ENCODE measurements around the gene NGDN.
"Not testable (repeated sequence)": the region's sequence is repeated elsewhere in the genome, so short reads cannot be mapped to it uniquely, and the experiment has no call there.

Gene NGDN, protein sequence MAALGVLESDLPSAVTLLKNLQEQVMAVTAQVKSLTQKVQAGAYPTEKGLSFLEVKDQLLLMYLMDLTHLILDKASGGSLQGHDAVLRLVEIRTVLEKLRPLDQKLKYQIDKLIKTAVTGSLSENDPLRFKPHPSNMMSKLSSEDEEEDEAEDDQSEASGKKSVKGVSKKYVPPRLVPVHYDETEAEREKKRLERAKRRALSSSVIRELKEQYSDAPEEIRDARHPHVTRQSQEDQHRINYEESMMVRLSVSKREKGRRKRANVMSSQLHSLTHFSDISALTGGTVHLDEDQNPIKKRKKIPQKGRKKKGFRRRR

DNA sequence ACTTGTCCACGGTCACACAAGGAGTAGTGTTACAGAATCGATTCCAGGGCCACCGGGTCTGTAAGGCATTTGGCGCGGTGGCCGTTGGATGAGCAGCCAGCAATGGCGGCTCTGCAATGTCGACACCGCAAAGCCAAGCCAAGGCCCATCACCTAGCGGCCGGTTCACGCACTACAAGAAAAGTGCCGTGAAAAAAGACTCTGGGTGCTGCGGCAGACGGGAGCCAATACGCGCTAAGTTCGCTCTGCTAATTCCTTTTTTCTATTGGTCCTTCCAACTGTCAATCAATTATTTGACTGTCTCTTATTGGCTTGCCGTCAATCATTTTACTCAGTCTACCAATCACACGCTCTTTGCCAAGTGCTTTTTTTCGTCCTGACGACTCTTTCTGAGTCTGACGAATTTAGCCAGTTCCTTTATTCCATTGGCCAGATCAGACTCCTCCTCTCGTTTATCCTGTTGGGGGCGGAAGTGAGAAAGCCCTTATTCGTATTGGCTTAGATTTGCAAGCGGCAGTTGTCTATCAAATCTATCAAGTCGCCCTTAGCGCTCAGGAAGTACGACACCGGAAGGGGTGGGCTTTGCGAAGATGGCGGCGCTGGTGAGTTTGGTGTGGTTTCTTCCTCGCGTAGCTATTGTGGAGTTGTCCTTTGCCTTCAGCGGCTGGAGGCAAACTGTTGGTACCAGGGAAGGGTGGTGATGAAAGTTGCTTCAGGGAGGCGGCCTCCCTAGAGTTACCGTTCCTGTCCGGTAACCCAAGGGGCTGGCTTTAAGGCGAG lies at the start of gene NGDN:
TSS of gene NGDN (plus strand) at position 577 of the 779 bp plus-strand sequence. CDS start at position 590, 13 bp downstream.
- TF ChIP-seq, protein P1, sequence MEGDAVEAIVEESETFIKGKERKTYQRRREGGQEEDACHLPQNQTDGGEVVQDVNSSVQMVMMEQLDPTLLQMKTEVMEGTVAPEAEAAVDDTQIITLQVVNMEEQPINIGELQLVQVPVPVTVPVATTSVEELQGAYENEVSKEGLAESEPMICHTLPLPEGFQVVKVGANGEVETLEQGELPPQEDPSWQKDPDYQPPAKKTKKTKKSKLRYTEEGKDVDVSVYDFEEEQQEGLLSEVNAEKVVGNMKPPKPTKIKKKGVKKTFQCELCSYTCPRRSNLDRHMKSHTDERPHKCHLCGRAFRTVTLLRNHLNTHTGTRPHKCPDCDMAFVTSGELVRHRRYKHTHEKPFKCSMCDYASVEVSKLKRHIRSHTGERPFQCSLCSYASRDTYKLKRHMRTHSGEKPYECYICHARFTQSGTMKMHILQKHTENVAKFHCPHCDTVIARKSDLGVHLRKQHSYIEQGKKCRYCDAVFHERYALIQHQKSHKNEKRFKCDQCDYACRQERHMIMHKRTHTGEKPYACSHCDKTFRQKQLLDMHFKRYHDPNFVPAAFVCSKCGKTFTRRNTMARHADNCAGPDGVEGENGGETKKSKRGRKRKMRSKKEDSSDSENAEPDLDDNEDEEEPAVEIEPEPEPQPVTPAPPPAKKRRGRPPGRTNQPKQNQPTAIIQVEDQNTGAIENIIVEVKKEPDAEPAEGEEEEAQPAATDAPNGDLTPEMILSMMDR (IDR thresholded peaks at IDR 0.05; ENCODE audit: control insufficient read depth, extremely low read depth, insufficient read depth) = peak; percentile 64
- H3K4me3 ChIP-seq (ENCODE audit: low read depth, low read length) = peak within 1 kb of the TSS; percentile 71
- DNase-seq (ENCODE audit: low read depth) = peak; percentile 100

DNA sequence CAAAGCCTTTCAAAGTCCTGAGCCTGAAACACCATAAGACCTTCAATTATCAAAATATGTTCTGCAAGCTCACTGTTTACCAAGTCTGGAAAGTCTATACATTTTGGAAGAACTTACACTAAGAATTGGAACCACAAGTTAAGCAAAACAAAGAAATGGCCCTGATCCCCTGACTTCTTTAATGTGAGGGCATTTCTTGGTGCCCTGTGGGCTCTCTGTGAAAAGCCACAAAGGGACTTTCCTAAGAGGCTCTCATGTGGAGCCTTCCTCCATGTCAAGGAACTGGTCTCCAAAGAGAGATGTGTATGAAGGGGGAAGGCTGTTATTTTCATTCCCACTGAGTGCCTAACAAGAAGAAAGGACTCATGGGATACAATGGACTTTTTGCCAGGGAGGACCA lies 47.9 kb upstream of the NGDN start:
- TF ChIP-seq, protein P1 (IDR thresholded peaks at IDR 0.05; ENCODE audit: control insufficient read depth, extremely low read depth, insufficient read depth) = no peak
- DNase-seq (ENCODE audit: low read depth) = no peak
- H3K4me3 ChIP-seq (ENCODE audit: low read depth, low read length) = no peak overlapping the region

DNA sequence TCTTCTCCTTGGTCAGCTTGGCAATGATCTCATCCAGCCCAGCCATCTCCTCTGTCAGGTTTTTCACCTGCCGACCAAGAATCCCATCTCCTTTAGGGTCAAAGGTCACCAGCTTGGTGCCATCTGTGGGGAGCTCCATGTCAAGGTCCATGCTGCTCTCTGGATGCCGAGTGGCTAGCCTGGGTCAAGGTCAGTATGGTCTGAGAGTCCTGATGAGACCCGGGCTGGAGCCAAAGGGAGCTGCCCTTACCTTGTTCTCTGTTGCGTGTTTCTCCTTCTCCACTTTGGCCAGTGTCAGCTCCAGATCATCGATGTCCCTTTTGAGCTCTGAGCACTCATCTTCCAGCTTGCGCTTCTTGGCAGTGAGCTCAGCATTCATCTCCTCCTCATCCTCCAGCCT lies 45.8 kb upstream of the NGDN start:
- DNase-seq (ENCODE audit: low read depth) = no peak
- TF ChIP-seq, protein P1 (IDR thresholded peaks at IDR 0.05; ENCODE audit: control insufficient read depth, extremely low read depth, insufficient read depth) = no peak
- H3K4me3 ChIP-seq (ENCODE audit: low read depth, low read length) = no peak overlapping the region

DNA sequence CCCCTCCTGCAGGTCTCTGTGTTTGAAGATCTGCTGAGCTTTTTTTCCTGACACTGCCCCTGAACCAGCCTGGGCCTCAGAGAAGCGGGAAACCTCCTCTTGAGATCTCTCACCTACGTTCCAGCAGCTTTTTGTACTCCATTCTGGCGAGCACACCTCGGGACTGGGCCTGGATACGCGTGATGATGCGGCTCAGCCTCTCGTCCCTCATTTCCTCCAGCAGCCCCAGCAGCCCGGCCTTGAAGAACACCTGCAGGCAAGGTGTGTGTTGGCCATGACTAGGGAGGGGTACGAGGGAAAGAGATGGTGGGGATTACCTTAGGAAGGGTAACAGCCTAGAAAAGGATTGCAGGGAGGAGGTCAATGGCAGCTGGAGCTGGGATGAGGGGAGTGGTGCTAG lies 44.3 kb upstream of the NGDN start:
- TF ChIP-seq, protein P1 (IDR thresholded peaks at IDR 0.05; ENCODE audit: control insufficient read depth, extremely low read depth, insufficient read depth) = no peak
- no peak overlapping the region for H3K4me3 ChIP-seq (ENCODE audit: low read depth, low read length)
- no peak for DNase-seq (ENCODE audit: low read depth)

DNA sequence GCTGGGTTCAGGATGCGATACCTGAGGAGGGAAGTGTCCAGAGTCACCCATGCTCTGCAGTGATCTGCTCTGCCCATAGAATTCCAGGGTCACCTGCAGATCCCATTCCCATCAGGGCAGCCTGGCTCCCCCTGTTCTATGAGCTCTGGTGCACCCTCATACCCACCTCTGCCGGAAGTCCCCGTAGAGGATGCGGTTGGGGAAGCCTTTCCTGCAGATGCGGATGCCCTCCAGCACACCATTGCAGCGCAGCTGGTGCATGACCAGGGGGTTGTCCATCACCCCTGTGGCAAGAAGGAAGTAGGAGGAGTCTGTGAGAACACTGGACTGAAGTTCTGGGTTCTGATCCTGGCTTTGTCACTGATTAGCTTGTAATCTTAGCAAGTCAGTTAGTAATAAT lies 43.7 kb upstream of the NGDN start:
- H3K4me3 ChIP-seq (ENCODE audit: low read depth, low read length); DNase-seq (ENCODE audit: low read depth): not testable (repeated sequence)

DNA sequence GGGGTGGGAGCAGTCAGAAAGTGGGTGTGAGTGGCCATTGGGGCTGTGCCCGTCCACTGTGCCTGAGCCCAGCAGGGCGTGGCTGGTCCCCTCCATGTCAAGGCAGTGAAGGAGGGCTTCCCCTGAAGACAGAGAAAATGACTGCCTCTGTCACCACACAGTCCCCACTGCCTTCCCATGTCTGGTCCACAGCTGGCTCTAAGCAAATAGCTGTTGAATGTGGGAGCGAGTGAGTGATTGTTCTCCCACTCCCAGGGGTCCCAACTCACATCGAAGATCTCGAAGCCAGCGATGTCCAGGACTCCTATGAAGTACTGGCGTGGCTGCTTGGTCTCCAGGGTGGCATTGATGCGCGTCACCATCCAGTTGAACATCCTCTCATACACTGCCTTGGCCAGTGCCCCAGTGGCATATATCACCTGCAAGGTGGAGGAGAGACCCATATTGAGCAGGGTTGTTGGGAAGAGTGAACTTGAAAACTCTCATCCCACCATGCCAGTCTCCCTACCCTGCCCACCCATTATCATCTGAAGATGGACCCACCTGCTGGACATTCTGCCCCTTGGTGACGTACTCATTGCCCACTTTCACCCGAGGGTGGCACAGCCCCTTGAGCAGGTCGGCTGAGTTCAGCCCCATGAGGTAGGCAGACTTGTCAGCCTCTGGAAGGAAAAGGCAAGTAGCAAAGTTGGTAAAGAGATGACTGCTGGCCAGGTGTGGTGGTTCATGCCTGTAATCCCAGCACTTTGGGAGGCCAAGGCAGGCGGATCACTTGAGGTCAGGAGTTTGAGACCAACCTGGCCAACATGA lies 40.6 kb upstream of the NGDN start:
- TF ChIP-seq, protein P1 (IDR thresholded peaks at IDR 0.05; ENCODE audit: control insufficient read depth, extremely low read depth, insufficient read depth) = no peak
- DNase-seq (ENCODE audit: low read depth) = no peak
- H3K4me3 ChIP-seq (ENCODE audit: low read depth, low read length) = no peak overlapping the region

All from LNCaP clone FGC (cell line).